HG02763 (cell line): ENCODE measurements around the gene SAP30BP.
"Not testable (repeated sequence)": the region's sequence is repeated elsewhere in the genome, so short reads cannot be mapped to it uniquely, and the experiment has no call there.

Source experiments
- ATAC-seq: cut with Tn5 transposase; IDR thresholded peaks from one replicate; pipeline ENCODE4 v1.9.1; 2021; ENCODE audit warnings: mild to moderate bottlenecking, moderate library complexity; ENCODE audit not compliant: unreplicated experiment

SAP30BP gene

GRCh38 chr17:75633486-75634375 is 33.4 kb upstream of the SAP30BP start:
- ATAC-seq: no peak

- ATAC-seq: no peak
These were observed 32.8 kb upstream of the SAP30BP start for GRCh38 chr17:75634376-75634740.

- no peak for ATAC-seq
These were observed 32.2 kb upstream of the SAP30BP start for GRCh38 chr17:75634754-75635609.

GRCh38 chr17:75635610-75636202 is 31.4 kb upstream of the SAP30BP start:
- ATAC-seq: no peak

- no peak for ATAC-seq
These were observed 30.6 kb upstream of the SAP30BP start for GRCh38 chr17:75636381-75637142.

GRCh38 chr17:75637143-75637538 is 30.0 kb upstream of the SAP30BP start:
- ATAC-seq: no peak

GRCh38 chr17:75637551-75637950 is 29.6 kb upstream of the SAP30BP start:
- ATAC-seq: no peak

- ATAC-seq: not testable (repeated sequence)
These were observed 29.1 kb upstream of the SAP30BP start for GRCh38 chr17:75638039-75638438.

- ATAC-seq: no peak
These were observed 28.2 kb upstream of the SAP30BP start for GRCh38 chr17:75638893-75639292.

GRCh38 chr17:75639327-75639726 is 27.8 kb upstream of the SAP30BP start:
- no peak for ATAC-seq

- no peak for ATAC-seq
These were observed 27.2 kb upstream of the SAP30BP start for GRCh38 chr17:75639771-75640555.

- ATAC-seq: no peak
These were observed 26.5 kb upstream of the SAP30BP start for GRCh38 chr17:75640556-75641119.

GRCh38 chr17:75641343-75641742 is 25.8 kb upstream of the SAP30BP start:
- no peak for ATAC-seq

- ATAC-seq: no peak
These were observed 24.9 kb upstream of the SAP30BP start for GRCh38 chr17:75642182-75642783.

- no peak for ATAC-seq
These were observed 24.1 kb upstream of the SAP30BP start for GRCh38 chr17:75642784-75643642.

GRCh38 chr17:75643643-75644017 is 23.5 kb upstream of the SAP30BP start:
- no peak for ATAC-seq

- ATAC-seq: no peak
These were observed 21.6 kb upstream of the SAP30BP start for GRCh38 chr17:75645501-75645888.

- peak; percentile 86 for ATAC-seq
These were observed 21.1 kb upstream of the SAP30BP start for GRCh38 chr17:75645889-75646637.
